HL-60 (cell line): ENCODE data around the gene PLA2G4D.

Experiments
- POLR2AphosphoS5 ChIP-seq: IDR thresholded peaks from 2 replicates; pipeline ENCODE4 v1.6.1; 2012; ENCODE audit warnings: low read depth
- TF ChIP-seq, protein P1 (sequence below): IDR thresholded peaks from one replicate; pipeline ENCODE4 v1.5.1; 2011; ENCODE audit warnings: low read length, control low read depth, inconsistent platforms; ENCODE audit not compliant: insufficient read depth
- TF ChIP-seq, protein P2 (sequence below): IDR thresholded peaks from 2 replicates; pipeline ENCODE4 v1.6.1; 2012; ENCODE audit warnings: low read depth; ENCODE audit not compliant: insufficient replicate concordance

DNA sequence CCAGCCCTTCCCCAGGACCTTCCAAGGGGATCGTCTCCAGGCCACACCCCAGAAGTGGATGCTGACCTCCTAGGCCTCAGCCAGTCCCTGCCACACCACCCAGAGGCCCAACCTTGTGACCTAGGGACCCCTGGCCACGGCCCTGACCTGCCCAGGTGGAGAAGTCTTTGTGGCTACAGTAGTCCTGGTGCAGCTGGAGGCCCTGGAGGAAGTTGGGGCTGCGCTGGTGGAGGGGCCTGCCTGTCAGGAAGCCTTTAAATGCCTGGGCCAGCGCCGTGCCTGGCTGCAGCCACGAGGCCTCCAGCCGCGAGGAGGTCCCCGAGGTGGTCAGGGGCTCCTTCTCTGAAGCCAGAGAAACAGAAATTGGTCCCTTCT, 23.4 kb downstream of the PLA2G4D start:
- TF ChIP-seq, protein P1, sequence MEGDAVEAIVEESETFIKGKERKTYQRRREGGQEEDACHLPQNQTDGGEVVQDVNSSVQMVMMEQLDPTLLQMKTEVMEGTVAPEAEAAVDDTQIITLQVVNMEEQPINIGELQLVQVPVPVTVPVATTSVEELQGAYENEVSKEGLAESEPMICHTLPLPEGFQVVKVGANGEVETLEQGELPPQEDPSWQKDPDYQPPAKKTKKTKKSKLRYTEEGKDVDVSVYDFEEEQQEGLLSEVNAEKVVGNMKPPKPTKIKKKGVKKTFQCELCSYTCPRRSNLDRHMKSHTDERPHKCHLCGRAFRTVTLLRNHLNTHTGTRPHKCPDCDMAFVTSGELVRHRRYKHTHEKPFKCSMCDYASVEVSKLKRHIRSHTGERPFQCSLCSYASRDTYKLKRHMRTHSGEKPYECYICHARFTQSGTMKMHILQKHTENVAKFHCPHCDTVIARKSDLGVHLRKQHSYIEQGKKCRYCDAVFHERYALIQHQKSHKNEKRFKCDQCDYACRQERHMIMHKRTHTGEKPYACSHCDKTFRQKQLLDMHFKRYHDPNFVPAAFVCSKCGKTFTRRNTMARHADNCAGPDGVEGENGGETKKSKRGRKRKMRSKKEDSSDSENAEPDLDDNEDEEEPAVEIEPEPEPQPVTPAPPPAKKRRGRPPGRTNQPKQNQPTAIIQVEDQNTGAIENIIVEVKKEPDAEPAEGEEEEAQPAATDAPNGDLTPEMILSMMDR = no peak
- TF ChIP-seq, protein P2, sequence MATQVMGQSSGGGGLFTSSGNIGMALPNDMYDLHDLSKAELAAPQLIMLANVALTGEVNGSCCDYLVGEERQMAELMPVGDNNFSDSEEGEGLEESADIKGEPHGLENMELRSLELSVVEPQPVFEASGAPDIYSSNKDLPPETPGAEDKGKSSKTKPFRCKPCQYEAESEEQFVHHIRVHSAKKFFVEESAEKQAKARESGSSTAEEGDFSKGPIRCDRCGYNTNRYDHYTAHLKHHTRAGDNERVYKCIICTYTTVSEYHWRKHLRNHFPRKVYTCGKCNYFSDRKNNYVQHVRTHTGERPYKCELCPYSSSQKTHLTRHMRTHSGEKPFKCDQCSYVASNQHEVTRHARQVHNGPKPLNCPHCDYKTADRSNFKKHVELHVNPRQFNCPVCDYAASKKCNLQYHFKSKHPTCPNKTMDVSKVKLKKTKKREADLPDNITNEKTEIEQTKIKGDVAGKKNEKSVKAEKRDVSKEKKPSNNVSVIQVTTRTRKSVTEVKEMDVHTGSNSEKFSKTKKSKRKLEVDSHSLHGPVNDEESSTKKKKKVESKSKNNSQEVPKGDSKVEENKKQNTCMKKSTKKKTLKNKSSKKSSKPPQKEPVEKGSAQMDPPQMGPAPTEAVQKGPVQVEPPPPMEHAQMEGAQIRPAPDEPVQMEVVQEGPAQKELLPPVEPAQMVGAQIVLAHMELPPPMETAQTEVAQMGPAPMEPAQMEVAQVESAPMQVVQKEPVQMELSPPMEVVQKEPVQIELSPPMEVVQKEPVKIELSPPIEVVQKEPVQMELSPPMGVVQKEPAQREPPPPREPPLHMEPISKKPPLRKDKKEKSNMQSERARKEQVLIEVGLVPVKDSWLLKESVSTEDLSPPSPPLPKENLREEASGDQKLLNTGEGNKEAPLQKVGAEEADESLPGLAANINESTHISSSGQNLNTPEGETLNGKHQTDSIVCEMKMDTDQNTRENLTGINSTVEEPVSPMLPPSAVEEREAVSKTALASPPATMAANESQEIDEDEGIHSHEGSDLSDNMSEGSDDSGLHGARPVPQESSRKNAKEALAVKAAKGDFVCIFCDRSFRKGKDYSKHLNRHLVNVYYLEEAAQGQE = no peak
- no peak for TF ChIP-seq POLR2AphosphoS5
